ENCODE measurements around the gene CBFA2T3.

The CBFA2T3 gene

GRCh38 chr16:88859381-88860091 lies 117.5 kb downstream of the CBFA2T3 start:
- TF ChIP-seq TAF1 (IDR thresholded peaks at IDR 0.05; ENCODE audit: borderline replicate concordance, insufficient read depth, low read length): no peak
- TF ChIP-seq POLR2AphosphoS5 (IDR thresholded peaks at IDR 0.05; ENCODE audit: low read depth, low read length): no peak
- TF ChIP-seq SIN3A (IDR thresholded peaks at IDR 0.05; ENCODE audit: borderline replicate concordance, insufficient read depth, low read length): no peak
- TF ChIP-seq REST (IDR thresholded peaks at IDR 0.05; ENCODE audit: insufficient read depth in 1 of 2, low read depth in 2 of 2, low read length in 2 of 2): no peak
- no peak for TF ChIP-seq FOXP2 (optimal IDR thresholded peaks at IDR 0.05; ENCODE audit: borderline replicate concordance, extremely low read depth, extremely low read length, insufficient read depth)

GRCh38 chr16:88857728-88858339 lies 119.2 kb downstream of the CBFA2T3 start:
- TF ChIP-seq POLR2AphosphoS5 (IDR thresholded peaks at IDR 0.05; ENCODE audit: low read depth, low read length): no peak
- TF ChIP-seq TAF1 (IDR thresholded peaks at IDR 0.05; ENCODE audit: borderline replicate concordance, insufficient read depth, low read length): no peak
- TF ChIP-seq SIN3A (IDR thresholded peaks at IDR 0.05; ENCODE audit: borderline replicate concordance, insufficient read depth, low read length): no peak
- no peak for TF ChIP-seq FOXP2 (optimal IDR thresholded peaks at IDR 0.05; ENCODE audit: borderline replicate concordance, extremely low read depth, extremely low read length, insufficient read depth)
- no peak for TF ChIP-seq REST (IDR thresholded peaks at IDR 0.05; ENCODE audit: insufficient read depth in 1 of 2, low read depth in 2 of 2, low read length in 2 of 2)

GRCh38 chr16:88856828-88857727 lies 119.9 kb downstream of the CBFA2T3 start, which contains the start of the genes GALNS and TRAPPC2L:
Gene GALNS (minus strand): TSS chr16:88856947. CDS start chr16:88856877, 70 bp downstream.
Gene TRAPPC2L (plus strand): TSS chr16:88857127. CDS start chr16:88857151, 24 bp downstream.
- peak; percentile 78; the same call in 1 of the 2 replicates for TF ChIP-seq TAF1 (IDR thresholded peaks at IDR 0.05; ENCODE audit: borderline replicate concordance, insufficient read depth, low read length)
- TF ChIP-seq POLR2AphosphoS5 (IDR thresholded peaks at IDR 0.05; ENCODE audit: low read depth, low read length): peak; percentile 68; the same call in 1 of the 2 replicates
- peak; percentile 66 for TF ChIP-seq FOXP2 (optimal IDR thresholded peaks at IDR 0.05; ENCODE audit: borderline replicate concordance, extremely low read depth, extremely low read length, insufficient read depth)
- no peak for TF ChIP-seq SIN3A (IDR thresholded peaks at IDR 0.05; ENCODE audit: borderline replicate concordance, insufficient read depth, low read length)
- TF ChIP-seq REST (IDR thresholded peaks at IDR 0.05; ENCODE audit: insufficient read depth in 1 of 2, low read depth in 2 of 2, low read length in 2 of 2): no peak

- TF ChIP-seq REST (IDR thresholded peaks at IDR 0.05; ENCODE audit: insufficient read depth in 1 of 2, low read depth in 2 of 2, low read length in 2 of 2) (no peak), FOXP2 (optimal IDR thresholded peaks at IDR 0.05; ENCODE audit: borderline replicate concordance, extremely low read depth, extremely low read length, insufficient read depth) (no peak), TAF1 (IDR thresholded peaks at IDR 0.05; ENCODE audit: borderline replicate concordance, insufficient read depth, low read length) (no peak), POLR2AphosphoS5 (IDR thresholded peaks at IDR 0.05; ENCODE audit: low read depth, low read length) (no peak), SIN3A (IDR thresholded peaks at IDR 0.05; ENCODE audit: borderline replicate concordance, insufficient read depth, low read length) (no peak)
These were observed 120.7 kb downstream of the CBFA2T3 start for GRCh38 chr16:88856122-88856827.
